ENCODE measurements around the gene LRP1B.

DNA sequence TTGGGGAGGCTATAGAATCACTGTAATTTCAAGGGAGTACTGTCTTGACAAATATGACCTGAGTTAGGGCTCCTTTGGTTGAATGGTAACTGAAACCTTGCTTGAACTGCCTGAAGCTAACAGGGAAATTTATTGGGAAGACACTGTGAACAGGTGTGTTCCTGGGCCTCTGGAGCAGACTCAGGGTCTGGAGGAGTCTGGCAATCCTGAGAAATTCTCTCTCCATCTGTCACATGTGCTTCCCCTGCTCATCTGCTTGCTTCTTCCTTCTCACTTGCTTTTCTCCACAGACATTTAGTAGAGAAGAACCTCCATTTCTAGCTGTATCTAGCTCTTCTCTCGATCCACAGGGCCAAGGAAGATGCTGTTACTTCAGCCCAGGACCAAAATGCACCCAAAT is 476.5 kb downstream of the LRP1B start:
- no peak for TF ChIP-seq CTCF (IDR thresholded peaks at IDR 0.05)
- no peak for TF ChIP-seq POLR2AphosphoS5 (IDR thresholded peaks at IDR 0.05)
- TF ChIP-seq POLR2A (IDR thresholded peaks at IDR 0.05) = no peak
